Nephron progenitor cell (in vitro differentiated cells): ENCODE measurements around the gene HIPK2.

Source experiments
- DNase-seq: peaks from one replicate; pipeline ENCODE4 v3.0.0; 2021
- H3K27ac Mint-ChIP-seq: 2 replicates; pipeline ENCODE4 v1.8.0; 2021; ENCODE audit warnings: mild to moderate bottlenecking, moderate library complexity, mixed read lengths
- H3K27me3 Mint-ChIP-seq: 2 replicates; pipeline ENCODE4 v1.8.0; 2021; ENCODE audit warnings: mild to moderate bottlenecking, low read depth, mixed read lengths; ENCODE audit not compliant: poor library complexity
- H3K36me3 Mint-ChIP-seq: 2 replicates; pipeline ENCODE4 v1.8.0; 2021; ENCODE audit warnings: low read depth, mixed read lengths
- H3K4me1 Mint-ChIP-seq: 2 replicates; pipeline ENCODE4 v1.8.0; 2021; ENCODE audit warnings: mixed read lengths
- H3K4me3 Mint-ChIP-seq: 2 replicates; pipeline ENCODE4 v1.8.0; 2021; ENCODE audit warnings: mild to moderate bottlenecking, moderate library complexity, mixed read lengths
- H3K9me3 Mint-ChIP-seq: 2 replicates; pipeline ENCODE4 v1.8.0; 2021; ENCODE audit warnings: mild to moderate bottlenecking, moderate library complexity, mixed read lengths
- TF ChIP-seq, protein P1 (sequence below): fragments of 200-600 bp; sonication (generic); IDR thresholded peaks from 2 replicates; pipeline ENCODE4 v1.5.0; 2021; ENCODE audit warnings: antibody characterized with exemption

The HIPK2 gene

DNA sequence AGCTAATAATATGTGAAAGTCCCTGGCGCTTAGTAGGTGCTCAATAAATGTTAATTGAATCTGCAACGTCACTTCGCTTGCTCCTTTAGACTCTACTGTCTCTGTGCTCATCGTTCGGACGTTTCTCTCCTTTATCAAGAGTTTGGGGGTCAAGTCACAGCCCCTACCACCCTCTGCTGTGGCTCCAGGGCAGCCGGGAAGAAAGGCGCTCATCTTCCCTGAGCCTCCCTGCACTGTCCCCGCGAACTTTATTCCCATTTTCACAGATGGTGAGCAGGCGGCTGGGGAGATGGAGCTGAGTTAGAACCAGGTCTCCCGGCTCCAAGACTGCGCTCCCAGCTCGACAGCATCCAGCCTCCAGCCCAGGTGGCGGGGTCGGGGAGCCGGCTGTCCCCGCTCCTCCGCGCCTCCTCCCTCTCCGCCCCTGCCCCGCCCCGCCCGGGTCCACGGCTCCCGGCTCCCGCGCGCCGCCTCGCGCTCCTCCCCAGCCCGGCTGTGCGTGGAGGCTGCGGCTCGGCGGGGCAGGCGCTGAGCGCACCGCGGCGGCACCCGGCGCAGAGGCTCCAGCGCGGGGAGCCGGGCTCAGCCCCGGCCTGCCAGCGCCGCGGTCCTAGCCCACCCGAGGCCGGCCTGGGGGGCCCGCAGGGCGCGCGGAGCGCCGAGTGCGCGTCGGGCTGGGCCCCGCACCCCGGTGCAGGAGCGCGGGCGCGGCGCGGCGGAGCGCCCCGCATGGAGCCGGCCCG, 254.4 kb downstream of the HIPK2 start, which contains the start of gene CLEC2L:
Gene CLEC2L, plus strand, starts transcription at position 487 of the 743 bp plus-strand sequence. Its CDS starts 243 bp downstream, at position 730.
- TF ChIP-seq, protein P1, sequence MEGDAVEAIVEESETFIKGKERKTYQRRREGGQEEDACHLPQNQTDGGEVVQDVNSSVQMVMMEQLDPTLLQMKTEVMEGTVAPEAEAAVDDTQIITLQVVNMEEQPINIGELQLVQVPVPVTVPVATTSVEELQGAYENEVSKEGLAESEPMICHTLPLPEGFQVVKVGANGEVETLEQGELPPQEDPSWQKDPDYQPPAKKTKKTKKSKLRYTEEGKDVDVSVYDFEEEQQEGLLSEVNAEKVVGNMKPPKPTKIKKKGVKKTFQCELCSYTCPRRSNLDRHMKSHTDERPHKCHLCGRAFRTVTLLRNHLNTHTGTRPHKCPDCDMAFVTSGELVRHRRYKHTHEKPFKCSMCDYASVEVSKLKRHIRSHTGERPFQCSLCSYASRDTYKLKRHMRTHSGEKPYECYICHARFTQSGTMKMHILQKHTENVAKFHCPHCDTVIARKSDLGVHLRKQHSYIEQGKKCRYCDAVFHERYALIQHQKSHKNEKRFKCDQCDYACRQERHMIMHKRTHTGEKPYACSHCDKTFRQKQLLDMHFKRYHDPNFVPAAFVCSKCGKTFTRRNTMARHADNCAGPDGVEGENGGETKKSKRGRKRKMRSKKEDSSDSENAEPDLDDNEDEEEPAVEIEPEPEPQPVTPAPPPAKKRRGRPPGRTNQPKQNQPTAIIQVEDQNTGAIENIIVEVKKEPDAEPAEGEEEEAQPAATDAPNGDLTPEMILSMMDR = no peak
- Mint-ChIP-seq H3K4me1 (peaks cover 5% of the 10 kb centered on the region), H3K36me3 (no peaks in the 10 kb centered on the region), H3K27ac (no peak within 1 kb of the TSS), H3K4me3 (peak within 1 kb of the TSS; percentile 74), H3K9me3 (peaks cover 19% of the 10 kb centered on the region), H3K27me3 (peaks cover 79% of the 10 kb centered on the region)
- peak; percentile 72 for DNase-seq

DNA sequence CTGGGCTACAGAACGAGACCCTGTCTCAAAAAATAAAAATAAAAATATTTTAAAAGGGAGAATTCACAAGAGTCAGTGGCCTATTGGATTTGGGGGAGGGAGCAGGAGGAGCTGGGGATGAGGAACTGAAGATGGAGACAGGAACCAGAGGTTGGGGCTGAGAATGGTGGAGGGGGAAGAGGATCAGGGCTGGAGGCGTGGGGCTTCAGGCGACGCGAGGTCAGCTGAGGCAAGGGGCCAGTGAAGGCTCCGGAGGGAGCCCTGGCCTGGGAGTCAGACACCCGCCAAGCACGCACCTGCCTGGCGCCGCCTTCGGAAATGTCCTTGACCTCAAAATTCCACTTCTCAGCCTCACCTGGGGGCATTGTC, 255.0 kb downstream of the HIPK2 start:
- peak overlapping the region; percentile 74 for H3K4me3 Mint-ChIP-seq
- DNase-seq = no peak
- H3K27ac Mint-ChIP-seq = no peak overlapping the region
- H3K36me3 Mint-ChIP-seq = no peaks in the 10 kb centered on the region
- H3K4me1 Mint-ChIP-seq = peaks cover 5% of the 10 kb centered on the region
- TF ChIP-seq, protein P1 = no peak
- H3K27me3 Mint-ChIP-seq = peaks cover 81% of the 10 kb centered on the region
- peaks cover 19% of the 10 kb centered on the region for H3K9me3 Mint-ChIP-seq

DNA sequence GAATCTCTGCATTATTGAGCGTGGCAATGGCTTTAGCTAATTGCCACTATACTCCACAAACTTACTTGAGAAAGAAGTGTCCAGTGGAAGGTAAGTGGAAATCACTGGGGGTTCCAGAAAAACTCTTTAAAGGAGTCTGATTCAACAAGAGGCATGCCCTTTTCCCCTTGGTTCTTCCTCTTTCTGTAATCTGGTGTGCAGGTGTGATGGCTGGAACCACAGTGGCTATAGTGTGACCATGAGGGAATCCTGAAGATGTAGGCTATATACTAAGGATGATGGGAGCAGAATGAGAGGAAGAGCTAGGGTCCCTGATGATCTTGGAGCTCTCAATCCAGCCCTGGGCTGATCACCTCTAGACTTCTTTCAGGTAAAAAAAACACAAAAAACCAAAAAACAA, 256.4 kb downstream of the HIPK2 start:
- Mint-ChIP-seq H3K27ac (no peak overlapping the region), H3K4me1 (peaks cover 5% of the 10 kb centered on the region), H3K27me3 (peaks cover 73% of the 10 kb centered on the region), H3K36me3 (no peaks in the 10 kb centered on the region), H3K9me3 (peaks cover 19% of the 10 kb centered on the region), H3K4me3 (no peak overlapping the region)
- DNase-seq = no peak
- TF ChIP-seq, protein P1 = no peak

DNA sequence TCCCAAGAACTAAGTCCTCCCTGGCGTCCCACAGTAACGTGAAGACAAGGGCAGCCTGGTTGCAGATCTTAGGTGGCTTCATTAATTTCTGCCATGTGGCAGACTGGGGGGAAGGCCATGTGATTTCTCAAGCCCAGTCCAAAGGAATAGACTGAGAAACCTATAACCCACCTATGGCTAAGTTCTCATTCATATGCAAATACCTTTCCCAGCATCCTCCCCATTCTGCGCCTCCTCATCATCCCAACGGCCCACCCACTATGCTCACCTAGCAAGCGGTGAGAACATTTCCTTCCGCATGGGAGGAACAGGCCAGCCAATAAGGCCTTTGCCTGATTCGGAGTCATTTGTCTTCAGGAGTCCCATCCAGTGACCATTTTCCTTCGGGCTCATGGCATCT, 262.5 kb downstream of the HIPK2 start:
- TF ChIP-seq, protein P1 = no peak
- Mint-ChIP-seq H3K27ac (no peak overlapping the region), H3K27me3 (peaks cover 19% of the 10 kb centered on the region), H3K4me3 (no peak overlapping the region), H3K36me3 (no peaks in the 10 kb centered on the region), H3K4me1 (peaks cover 10% of the 10 kb centered on the region), H3K9me3 (no peaks in the 10 kb centered on the region)
- no peak for DNase-seq
